Activated T-cell treated with anti-CD3 and anti-CD28 coated beads for 4 hours (primary cell): ENCODE data around the gene ZMPSTE24.
"Not testable (repeated sequence)": the region's sequence is repeated elsewhere in the genome, so short reads cannot be mapped to it uniquely, and the experiment has no call there.

Source experiments
- DNase-seq: peaks from one replicate; pipeline ENCODE4 v3.0.0-alpha.2; 2020

ZMPSTE24 gene

DNA sequence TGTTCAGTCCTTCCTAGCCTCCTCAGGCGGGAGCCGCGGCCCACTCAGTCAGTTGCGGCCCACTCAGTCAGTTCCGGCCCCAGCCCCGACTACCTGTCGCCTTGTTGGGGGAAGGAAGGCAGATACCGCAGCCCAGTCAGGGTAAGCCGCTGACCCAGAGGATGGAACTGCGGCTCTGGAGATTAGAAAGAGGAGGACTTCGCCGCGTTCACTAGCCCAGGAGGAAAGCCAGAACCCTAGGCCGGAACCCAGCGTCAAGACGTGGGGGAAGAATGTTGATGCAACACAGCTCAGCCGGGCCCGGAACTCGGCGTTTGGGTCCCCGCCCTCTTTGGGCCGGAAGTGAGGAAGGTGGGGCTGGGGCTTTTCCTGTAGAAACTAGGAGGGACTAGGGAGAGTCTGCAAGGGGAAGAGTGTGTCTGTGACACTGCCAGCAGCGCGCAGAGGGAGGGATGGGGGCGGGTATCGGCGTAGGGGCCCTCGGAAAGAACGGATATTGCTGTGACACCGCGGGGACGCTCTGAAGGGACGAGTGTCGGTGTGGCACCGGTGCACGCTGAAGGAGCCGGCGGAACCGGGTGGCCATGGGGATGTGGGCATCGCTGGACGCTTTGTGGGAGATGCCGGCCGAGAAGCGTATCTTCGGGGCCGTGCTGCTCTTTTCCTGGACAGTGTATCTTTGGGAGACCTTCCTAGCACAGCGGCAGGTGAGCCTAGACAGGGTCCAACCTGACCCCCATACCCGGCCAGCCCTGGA is at the start of gene ZMPSTE24:
Gene ZMPSTE24 (plus strand): TSS at position 549 of the 757 bp plus-strand sequence. CDS start 36 bp downstream, at position 585.
- peak; percentile 93 for DNase-seq

DNA sequence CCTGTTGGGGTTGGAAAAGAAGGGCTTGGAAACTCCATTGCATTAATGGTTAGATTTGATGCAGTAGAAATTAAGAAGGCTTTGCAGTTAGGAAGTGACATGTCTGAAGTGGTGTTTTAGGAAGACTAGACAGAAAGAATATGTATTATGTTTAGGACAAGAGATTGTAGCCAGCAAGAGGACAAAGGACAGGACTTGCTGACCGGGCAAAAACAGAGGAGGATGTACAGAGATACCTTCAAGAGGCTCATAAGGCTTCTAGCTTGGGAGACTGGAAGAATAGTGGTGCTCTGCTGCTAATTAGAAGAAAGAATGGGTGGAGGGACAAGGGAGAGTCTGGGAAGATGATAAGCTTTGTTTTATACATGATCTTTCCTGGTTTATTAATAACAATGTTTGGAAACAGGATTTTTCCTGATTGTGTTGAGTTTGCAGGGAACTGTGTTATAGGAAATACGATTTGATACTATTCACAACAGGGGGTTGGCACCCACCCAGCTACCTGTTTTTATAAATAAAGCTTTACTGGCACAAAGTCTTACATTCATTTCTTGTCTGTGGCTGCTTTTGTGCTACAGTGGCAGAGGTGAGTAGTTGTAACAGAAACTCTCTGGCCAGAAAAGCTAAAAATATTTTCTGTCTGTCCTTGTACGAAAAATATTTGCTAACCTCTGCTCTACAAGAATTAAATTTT is 47.4 kb upstream of the ZMPSTE24 start:
- DNase-seq: no peak

DNA sequence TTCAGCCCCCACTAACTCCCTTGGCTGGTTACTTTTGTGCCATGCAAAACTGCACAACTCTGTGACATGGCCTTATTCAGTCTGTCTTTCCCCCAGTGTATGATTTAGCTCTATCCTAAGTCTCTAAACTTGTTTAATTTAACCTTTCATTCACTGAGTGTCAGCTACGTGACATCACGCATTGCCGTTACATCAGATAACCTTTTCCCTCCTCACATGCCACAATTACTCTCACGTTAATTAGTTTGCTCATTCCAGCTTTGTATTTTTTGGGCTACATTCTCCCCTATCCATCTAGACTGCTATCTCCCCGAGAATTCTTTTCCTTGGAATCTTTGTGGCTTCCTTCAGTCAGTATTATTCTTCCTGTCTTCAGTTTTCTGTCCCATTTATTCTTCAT is 39.7 kb upstream of the ZMPSTE24 start:
- no peak for DNase-seq

DNA sequence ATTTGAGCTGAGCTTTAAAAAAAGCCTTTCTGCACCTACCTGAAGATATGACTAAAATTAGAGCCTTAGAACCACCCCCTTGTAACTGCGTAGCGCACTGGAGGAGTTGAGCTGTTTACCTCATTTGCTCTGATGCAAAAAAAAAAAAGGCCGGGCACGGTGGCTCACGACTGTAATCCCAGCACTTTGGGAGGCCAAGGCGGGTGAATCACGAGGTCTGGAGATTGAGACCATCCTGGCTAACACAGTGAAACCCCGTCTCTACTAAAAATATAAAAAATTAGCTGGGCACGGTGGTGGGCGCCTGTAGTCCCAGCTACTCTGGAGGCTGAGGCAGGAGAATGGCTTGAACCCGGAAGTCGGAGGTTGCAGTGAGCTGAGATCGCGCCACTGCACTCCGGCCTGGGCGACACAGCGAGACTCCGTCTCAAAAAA is 36.5 kb upstream of the ZMPSTE24 start:
- not testable (repeated sequence) for DNase-seq

DNA sequence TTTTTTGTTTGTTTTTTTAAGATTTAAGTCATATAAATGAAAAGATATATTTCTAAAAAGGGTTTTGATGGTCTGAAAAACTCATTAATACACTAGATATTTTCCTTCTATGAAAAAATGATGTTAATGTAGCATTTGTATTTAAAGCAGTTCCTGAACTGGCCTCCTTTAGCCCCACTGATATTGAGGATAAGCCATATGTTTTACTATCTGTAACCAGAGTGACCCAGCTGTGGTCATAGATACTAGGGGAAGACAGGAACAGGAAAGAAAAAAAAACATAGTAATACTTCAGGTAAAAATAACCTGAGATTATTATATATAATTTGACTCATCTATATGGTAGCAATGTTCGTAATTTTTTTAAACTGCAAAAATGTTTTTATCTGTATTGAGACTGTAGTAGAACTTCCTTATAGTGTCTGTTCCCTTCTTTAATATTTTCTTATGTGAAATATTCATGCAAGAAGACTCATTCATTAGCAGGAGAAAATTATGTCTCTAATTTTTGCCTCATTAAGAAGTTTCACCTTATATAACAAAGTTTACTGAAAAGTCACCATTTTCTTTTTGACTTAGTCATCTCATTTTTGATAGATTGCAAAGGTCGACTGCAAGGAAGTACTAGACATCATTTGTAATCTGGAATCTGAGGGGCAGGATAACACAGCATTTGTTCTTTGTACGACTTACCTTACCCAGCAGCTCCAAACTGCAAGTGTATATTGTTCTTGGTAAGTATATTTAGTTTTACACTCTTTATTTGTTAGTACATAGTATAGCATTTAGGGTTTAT is 35.9 kb upstream of the ZMPSTE24 start:
- no peak for DNase-seq

DNA sequence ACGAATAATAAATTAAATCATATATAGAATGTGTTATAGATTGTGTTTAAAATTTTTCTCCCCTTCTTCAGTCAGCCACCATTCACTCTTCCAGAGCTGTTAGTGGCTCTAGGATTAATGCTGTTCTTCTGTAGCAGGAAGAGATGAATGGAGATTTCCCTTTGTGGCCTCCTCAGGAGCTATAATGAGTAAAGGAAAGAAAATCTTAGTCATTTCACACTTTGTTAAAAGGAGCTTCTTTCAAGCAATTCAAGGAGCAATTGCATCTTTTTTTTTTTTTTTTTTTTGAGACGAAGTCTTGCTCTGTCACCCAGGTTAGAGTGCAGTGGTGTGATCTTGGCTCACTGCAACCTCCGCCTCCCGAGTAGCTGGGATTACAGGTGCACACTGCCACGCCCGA is 34.0 kb upstream of the ZMPSTE24 start:
- no peak for DNase-seq

DNA sequence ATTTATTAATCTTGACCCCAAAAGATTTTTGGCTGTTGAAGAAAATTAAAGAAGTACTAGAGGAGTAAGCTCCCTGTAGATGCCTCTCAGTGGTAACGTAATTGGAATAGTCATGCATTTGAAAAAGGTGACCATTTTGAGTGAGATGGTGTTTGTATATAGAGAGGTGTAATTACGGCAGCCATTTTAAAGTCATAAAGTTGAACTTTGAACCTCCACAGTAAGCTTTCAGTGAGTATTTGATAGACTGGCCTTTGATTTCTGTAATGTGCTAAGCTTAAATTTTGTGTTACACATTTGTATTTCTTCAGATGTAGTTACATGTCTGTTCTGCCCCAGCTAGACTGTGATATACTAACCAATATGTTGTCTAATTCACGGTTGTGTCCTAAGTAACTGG is 31.8 kb upstream of the ZMPSTE24 start:
- DNase-seq: no peak

DNA sequence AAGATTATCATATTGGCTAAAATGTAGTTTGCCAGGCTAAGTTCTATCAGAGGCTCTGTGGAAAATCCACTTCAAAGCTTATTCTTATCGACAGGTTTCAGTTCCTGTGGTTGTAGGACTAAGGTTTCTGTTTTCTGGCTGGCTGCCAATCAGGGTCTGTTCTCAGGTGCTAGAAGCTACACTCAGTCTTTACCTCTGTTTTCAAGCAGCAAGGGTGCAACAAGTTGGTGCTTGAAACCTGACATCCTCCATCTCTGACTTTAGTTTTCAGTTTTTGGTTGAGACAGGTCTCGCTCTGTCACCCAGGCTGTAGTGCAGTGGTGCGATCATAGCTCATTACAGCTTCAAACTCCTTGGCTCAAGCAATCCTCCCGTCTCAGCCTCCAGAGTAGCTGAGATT is 25.6 kb upstream of the ZMPSTE24 start:
- DNase-seq: peak; percentile 5

DNA sequence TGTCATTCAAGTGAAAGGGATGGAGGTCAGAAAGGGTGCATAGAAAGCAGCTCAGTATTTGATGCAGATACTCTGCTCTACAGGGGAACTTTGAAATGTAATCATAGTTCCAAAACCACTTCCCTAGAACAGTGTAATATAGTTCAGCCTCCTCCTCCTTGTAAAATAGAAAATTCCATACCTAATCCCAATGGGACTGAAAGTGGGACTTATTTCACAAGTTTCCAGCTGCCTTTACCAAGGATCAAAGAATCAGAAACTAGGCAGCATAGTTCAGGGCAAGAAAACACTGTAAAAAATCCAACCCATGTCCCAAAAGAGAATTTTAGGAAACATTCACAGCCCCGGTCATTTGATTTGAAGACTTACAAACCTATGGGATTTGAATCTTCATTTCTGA is 18.4 kb upstream of the ZMPSTE24 start:
- DNase-seq: no peak

DNA sequence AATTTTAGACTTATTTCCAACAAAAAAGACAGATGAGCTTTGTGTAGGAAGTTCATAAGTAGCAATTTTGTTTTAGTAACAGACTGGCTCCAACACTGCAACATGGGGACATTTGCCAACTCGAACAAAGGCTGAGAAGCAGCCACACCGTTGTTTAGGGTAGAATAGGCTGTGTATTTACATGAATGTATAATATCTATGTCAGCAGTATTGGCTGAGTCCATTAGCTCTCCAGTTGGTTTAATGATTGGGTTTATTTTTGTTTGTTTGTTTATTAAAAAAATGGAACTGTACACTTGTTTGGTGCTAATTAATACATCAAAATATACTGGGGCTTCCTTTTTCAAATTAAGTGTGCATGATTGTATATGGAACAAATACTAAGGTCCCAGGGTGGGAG is 17.6 kb upstream of the ZMPSTE24 start:
- DNase-seq: no peak

DNA sequence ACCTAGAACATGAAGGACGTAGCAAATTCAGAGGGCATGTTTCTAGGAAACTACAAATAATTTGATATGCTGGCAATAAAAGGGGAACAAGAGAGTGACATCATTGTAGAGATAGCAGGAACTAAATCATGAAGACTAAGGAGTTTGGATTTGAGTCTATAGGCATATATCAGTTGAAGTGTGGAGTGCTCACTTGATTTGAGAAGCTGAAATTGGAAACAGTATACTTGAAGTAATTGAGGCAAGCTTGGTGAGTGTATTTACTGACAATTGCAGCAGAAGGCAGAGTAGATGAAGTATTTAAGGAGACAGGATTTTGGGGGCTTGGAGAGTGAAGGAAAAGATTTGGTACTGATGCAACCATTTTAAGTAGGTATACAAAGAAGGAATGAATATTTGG is 16.7 kb upstream of the ZMPSTE24 start:
- no peak for DNase-seq

DNA sequence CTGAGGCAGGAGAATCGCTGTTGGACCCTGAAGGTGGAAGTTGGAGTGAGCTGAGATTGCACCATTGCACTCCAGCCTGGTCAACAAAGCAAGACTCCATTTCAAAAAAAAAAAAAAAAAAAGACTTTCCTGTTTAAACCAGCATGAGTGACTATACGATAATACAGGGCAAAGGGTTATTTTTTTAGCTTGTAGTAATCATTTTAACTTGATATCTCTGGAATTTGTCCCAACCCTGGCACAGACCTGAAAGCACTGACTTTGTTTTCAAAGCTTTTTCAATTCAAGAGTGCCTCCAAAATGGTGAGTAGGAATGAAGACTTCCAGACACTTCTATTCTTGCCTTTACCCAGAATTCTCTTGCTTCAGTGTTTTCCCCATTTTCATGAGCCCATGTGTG is 14.7 kb upstream of the ZMPSTE24 start:
- DNase-seq: no peak

DNA sequence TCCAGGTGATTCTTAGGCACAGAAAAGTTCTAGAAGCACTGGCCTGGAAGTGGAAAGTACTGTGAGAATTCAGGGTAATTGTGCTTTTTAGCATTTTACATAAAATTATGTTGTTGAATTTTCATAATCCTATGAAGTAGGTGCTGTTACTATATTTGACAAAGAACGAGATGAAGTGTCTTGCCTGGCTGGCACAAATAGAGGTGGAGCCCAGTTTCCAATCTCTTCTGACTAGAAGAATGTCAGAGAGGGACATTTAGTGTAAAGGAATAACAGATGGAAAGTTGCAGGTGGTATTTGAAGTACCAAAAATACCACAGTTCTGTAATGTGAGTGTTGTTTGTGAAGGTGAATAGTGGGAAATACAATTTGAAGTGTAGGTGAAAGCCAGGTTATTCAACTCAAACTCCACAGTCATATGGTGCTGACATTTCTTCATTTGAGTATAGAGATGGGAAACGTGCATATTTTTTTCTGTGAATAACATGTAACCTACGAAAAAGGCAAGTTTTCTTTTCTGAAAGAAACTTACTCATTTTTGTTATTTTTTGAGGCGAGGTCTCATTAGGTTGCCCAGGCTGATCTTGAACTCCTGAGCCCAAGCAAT is 13.8 kb upstream of the ZMPSTE24 start:
- DNase-seq: no peak

DNA sequence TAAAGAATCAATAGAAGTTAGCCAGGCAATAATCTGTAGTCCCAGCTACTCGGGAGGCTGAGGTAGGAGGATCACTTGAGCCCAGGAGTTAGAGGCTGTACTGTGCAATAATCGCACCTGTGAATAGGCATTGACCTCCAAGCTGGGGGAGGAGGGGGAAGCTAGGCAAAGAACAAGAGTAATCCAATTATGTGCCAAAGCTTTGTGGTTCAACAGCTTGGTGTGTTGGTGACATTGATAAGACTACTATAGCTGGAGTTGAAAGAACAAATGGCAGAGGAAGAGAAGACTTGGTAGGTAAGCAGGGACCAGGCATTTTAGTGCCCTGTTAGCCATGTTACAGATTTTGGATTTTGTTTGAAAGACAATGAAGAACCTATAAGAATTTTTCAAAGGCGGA is 12.3 kb upstream of the ZMPSTE24 start:
- DNase-seq: no peak

DNA sequence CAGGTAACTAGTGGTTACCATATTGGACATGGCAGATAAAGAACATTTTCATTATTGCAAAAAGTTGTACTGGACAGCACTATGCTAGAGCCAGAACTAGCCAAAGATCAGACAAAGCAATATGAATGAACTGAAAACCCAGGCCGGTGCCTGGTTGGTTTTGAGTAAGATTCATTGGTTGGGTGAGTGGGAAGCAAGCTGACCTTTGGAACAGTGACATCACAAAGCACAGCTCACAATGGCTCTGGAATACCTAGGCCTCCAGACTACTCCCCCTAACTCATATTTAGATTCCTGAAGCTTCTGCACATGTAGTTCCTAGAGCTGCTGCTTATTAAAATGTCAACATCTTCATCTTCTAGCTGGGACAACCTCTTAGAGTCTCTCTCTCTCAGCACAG is 10.4 kb upstream of the ZMPSTE24 start, which contains the start of gene TMCO2:
Gene TMCO2 (plus strand): TSS at position 283 of the 400 bp plus-strand sequence. CDS start 57 bp downstream, at position 340.
- DNase-seq: no peak

DNA sequence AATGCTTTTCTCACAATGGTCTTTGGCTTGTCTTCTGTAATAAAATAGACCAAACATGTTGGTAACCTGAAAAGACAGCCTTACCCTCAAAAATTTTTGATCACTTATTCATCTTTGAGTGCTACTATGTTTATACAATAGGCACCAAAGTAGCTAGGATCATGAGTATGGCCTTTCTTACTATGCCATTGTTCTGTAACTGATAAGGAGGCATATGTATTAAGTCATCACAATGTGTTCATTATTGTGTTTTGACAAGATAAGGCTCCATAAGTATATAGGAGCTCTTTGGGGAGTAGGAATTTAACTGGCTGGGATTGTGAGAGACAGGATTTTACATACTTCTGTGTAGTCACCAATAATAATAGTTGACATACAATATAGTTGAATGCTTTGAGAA is 9.6 kb upstream of the ZMPSTE24 start:
- DNase-seq: no peak

DNA sequence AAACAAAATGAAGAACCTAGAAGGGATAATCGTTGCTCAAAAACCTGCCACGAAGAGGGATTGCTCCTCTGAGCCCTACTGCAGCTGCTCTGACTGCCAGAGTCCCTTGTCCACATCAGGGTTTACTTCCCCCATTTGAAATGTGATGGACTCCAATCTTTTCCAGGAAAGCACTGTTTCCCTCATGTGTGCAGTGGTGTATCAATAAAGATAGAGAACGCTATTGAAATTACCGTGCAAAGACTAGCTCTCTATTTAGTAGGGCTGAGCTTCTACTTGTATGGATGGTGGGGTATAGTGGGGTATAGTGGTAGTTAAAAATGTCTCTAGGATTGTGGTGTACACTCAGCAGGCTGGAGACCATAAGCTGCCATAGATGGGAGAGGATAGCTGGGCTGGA is 6.6 kb upstream of the ZMPSTE24 start:
- DNase-seq: no peak

DNA sequence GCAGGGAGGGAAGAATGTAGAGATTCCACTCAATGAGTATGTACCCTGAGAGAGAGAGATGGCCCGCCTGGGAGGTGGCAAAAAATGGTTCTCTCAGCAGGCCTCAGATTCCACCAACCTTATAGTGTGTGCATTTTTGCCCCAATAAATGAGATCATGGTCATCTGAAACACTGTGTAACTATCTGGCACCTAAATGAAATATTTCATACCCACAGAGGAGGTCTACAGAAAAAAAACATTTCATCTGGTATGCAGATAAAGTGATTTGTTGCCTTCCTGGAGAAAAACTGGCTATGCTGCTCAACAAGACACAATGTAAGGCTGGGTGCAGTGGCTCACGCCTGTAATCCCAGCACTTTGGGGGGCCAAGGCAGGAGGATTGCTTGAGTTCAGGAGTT is 5.4 kb upstream of the ZMPSTE24 start:
- DNase-seq: no peak

DNA sequence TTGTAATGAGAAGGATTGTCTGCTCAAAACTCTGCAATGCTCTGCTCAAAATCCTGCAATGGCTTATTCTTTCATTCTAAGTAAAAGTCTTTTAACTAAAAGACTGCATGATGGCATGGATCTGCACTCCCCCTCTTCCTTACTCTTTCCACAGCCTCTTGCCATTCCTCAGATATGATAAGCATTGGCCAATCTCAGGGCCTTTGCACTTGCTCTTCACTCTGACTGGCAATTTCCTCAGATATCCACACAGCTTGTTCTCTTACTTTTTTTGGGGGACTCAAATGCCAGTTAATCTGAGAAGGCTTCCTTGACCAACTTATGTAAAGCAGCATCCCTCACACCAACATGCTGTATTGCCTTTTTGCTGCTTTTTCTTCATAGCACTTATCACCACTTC is 2.8 kb upstream of the ZMPSTE24 start:
- no peak for DNase-seq

DNA sequence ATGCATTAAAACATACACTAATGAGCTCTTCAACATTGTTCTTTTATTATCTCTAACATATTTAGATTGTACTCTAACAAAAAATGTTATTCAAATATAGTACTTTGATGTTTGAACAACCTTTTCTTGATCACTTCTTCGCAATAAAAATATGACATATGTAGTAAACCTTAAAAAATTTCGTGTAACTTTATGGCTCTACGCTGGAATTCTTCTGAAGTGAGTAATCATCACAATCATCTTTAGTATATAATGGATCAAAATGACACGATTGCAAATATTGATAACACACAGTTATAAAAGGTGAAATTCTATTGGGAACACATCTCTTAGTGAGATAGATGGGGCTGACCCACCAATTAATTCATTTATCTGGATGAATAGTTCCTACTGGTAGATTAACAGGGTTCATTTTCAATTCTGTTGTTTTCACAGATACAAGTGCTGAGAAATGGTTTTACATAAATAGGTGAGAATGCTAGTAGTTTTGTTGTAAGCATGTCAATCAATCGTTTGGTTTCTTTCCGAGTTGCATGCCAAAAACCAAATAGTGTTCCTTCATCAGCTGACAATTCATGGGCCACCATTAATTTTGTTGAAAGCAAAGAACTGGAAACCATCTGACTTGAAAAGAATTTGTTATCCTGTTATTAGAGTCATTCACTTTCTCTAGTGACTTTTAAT is 1.5 kb upstream of the ZMPSTE24 start:
- no peak for DNase-seq

DNA sequence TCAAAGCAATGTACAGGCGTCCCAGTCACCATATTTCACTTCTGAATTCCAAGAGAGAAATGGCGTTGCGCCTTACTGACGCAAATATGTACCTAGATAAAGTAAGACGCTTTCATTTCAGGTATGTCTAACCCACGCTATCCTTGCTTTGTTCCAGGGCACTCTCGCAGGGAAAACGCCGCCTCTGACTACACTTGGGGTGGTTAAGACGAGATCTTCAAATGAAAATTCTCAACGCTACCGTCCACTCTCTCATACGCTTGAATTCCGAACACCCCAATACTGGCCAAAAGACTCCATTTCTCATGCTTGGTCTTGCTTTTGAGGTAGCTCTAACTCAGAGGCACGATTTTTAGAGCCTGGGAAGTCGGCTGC is 736 bp upstream of the ZMPSTE24 start:
- no peak for DNase-seq

DNA sequence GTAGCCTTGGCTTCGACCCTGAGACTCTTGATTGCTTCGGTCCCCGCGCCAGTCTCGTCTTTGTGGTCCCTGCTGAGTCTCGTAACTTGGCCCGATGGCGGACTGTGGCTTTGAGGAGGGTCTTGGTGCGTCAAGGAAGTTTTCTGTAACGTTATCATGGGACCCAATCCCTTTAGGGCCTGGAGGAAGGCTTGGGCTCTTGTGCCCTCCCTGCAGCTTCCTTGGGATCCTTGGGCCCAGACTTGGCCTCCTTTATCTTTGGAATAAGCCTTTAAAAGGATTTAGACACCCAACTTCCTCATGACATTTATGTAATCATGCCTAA is 371 bp downstream of the ZMPSTE24 start:
- DNase-seq: no peak

DNA sequence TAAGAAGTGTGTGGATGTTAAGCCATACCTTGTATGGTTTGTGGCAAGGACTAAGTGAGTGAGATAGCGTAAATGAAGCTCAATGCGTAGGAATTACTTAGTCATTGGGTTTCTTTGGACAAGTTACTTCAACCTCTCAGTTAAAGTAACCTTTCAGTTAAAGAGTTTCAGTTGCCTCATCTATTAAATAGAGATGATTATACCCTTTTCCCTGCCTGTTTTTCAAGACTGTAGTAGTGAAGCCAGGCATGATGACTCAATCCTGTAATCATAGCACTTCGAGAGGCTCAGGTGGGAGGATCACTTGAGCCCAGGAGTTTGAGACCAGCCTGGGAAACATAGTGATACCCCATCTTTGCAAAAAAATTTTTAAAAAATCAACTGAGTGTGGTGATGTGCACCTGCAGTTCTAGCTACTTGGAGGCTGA is 6.3 kb downstream of the ZMPSTE24 start:
- DNase-seq: no peak
